ENCODE data around the gene ZNF35. TPM values are rescaled to one million over a fixed set of nuclear protein-coding genes. Genes with fewer than 3 reads are reported as not detected.
A peak's percentile ranks its signal among the peaks of the same experiment; 100 is the strongest.

ZNF35 gene
- total and polyA plus RNA-seq, 2 donors (not counting 3 experiments of a cell fraction or from before 2014, with no cell fraction given) = 2.5 to 9.1 TPM

DNA sequence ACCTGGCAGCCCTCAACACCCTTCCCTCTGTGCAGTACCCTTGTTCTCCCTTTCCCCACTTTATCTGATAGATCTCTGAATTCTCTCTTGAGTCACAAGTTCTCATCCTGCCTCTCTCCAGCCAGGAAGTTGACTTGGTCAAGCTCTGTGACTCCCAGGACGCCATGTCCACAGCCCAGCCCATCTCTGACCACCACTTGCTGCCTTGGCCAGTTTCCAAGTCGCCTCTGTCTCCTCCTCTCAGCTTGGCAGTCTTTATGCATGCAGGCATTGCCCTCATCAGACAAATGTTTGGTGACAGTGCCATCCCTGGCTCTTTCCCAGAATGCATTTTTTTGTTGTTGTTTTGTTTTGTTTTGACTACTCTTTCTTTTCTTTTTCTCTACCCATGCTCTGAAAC, 25.7 kb downstream of the ZNF35 start:
- H3K4me1 ChIP-seq (ENCODE audit: control insufficient read depth, extremely low read depth, insufficient read depth, low read length) = no peaks in the 10 kb centered on the region
- dilution Hi-C loops (cut with MboI; ENCODE audit: extremely low pct_ligation_motif_present, low sequenced_read_pairs) (no loop called here), intact Hi-C loops (cut with micrococcal nuclease) (no loop called here)
- H3K4me2 ChIP-seq (ENCODE audit: insufficient read depth, low read length) = no peak overlapping the region
- no peak for FAIRE-seq
- no TSS peak for BruUV-seq (replicated peaks)
- TF ChIP-seq MAX (IDR thresholded peaks at IDR 0.05; ENCODE audit: insufficient read depth, insufficient read length) (no peak), JUN (IDR thresholded peaks at IDR 0.05; ENCODE audit: borderline replicate concordance, insufficient read depth, insufficient read length, low read depth) (no peak), GATA2 (IDR thresholded peaks at IDR 0.05; ENCODE audit: insufficient read depth, insufficient read length, low read depth, low read length) (peak; percentile 58)
- H3K9me3 ChIP-seq (replicated peaks; ENCODE audit: control insufficient read depth, insufficient read depth, low read length) = no peaks in the 10 kb centered on the region
- H3K36me3 ChIP-seq (ENCODE audit: control insufficient read depth in 2 of 2, extremely low read depth in 1 of 2, insufficient read depth in 2 of 2, low read length in 2 of 2) = no peaks in the 10 kb centered on the region
- no peaks in the 10 kb centered on the region for H3K9me1 ChIP-seq (replicated peaks; ENCODE audit: control insufficient read depth, extremely low read depth, insufficient read depth, low read length)
- no peak overlapping the region for H3K27ac ChIP-seq (ENCODE audit: insufficient read depth, low read depth, low read length)
- no peak overlapping the region for H3K4me3 ChIP-seq (replicated peaks in 1 of 3; ENCODE audit: insufficient read depth in 1 of 3, low read depth in 1 of 3, low read length in 3 of 3)
- DNase-seq (ENCODE audit: low read depth, low spot score) = no peak
- no peaks in the 10 kb centered on the region for H3K79me2 ChIP-seq (ENCODE audit: control insufficient read depth, insufficient read depth, low read length)
- no peaks in the 10 kb centered on the region for H4K20me1 ChIP-seq (replicated peaks; ENCODE audit: control insufficient read depth, extremely low read depth, insufficient read depth, low read length)
- H3K27me3 ChIP-seq (ENCODE audit: control insufficient read depth in 2 of 2, insufficient read depth in 2 of 2, low read length in 2 of 2) = no peaks in the 10 kb centered on the region
- POLR2A ChIA-PET = no interaction called here
- CTCF ChIA-PET = no interaction called here
- H3K9ac ChIP-seq (replicated peaks; ENCODE audit: extremely low read depth, insufficient read depth, low read length) = no peak overlapping the region
- no peak overlapping the region for H2AFZ ChIP-seq (ENCODE audit: low read depth, low read length)

- no peak for FAIRE-seq
Measured at GRCh38 chr3:44678480-44679116, 30.1 kb downstream of the ZNF35 start.

More at GRCh38 chr3:44678480-44679116, 30.1 kb downstream of the ZNF35 start:
- intact Hi-C loops (cut with micrococcal nuclease) = no loop called here
- BruUV-seq (replicated peaks) = no TSS peak
- dilution Hi-C loops (cut with MboI; ENCODE audit: extremely low pct_ligation_motif_present, low sequenced_read_pairs) = no loop called here
- H3K79me2 ChIP-seq (ENCODE audit: control insufficient read depth, insufficient read depth, low read length) = no peaks in the 10 kb centered on the region
- H3K9ac ChIP-seq (replicated peaks; ENCODE audit: extremely low read depth, insufficient read depth, low read length) = no peak overlapping the region
- H3K9me3 ChIP-seq (replicated peaks; ENCODE audit: control insufficient read depth, insufficient read depth, low read length) = no peaks in the 10 kb centered on the region
- no peaks in the 10 kb centered on the region for H3K4me1 ChIP-seq (ENCODE audit: control insufficient read depth, extremely low read depth, insufficient read depth, low read length)
- ChIA-PET POLR2A (no interaction called here), CTCF (no interaction called here)
- no peak for DNase-seq (ENCODE audit: low read depth, low spot score)
- no peaks in the 10 kb centered on the region for H4K20me1 ChIP-seq (replicated peaks; ENCODE audit: control insufficient read depth, extremely low read depth, insufficient read depth, low read length)
- no peak overlapping the region for H3K27ac ChIP-seq (ENCODE audit: insufficient read depth, low read depth, low read length)
- H3K36me3 ChIP-seq (ENCODE audit: control insufficient read depth in 2 of 2, extremely low read depth in 1 of 2, insufficient read depth in 2 of 2, low read length in 2 of 2) = no peaks in the 10 kb centered on the region
- no peaks in the 10 kb centered on the region for H3K27me3 ChIP-seq (ENCODE audit: control insufficient read depth in 2 of 2, insufficient read depth in 2 of 2, low read length in 2 of 2)
- no peak for TF ChIP-seq MAX (IDR thresholded peaks at IDR 0.05; ENCODE audit: insufficient read depth, insufficient read length)
- TF ChIP-seq FOS (IDR thresholded peaks at IDR 0.05; ENCODE audit: borderline replicate concordance, insufficient read depth, low read length) = no peak
- no peak for TF ChIP-seq EZH2 (IDR thresholded peaks at IDR 0.05; ENCODE audit: borderline replicate concordance, low read depth, low read length, severe bottlenecking)
- TF ChIP-seq POLR2A (IDR thresholded peaks at IDR 0.05; ENCODE audit: low read depth, low read length) = no peak
- TF ChIP-seq, protein P1, sequence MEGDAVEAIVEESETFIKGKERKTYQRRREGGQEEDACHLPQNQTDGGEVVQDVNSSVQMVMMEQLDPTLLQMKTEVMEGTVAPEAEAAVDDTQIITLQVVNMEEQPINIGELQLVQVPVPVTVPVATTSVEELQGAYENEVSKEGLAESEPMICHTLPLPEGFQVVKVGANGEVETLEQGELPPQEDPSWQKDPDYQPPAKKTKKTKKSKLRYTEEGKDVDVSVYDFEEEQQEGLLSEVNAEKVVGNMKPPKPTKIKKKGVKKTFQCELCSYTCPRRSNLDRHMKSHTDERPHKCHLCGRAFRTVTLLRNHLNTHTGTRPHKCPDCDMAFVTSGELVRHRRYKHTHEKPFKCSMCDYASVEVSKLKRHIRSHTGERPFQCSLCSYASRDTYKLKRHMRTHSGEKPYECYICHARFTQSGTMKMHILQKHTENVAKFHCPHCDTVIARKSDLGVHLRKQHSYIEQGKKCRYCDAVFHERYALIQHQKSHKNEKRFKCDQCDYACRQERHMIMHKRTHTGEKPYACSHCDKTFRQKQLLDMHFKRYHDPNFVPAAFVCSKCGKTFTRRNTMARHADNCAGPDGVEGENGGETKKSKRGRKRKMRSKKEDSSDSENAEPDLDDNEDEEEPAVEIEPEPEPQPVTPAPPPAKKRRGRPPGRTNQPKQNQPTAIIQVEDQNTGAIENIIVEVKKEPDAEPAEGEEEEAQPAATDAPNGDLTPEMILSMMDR (IDR thresholded peaks at IDR 0.05; ENCODE audit: extremely low read depth in 1 of 2, insufficient read depth in 1 of 2, low read depth in 1 of 2, low read length in 2 of 2) = no peak
- TF ChIP-seq MYC (IDR thresholded peaks at IDR 0.05; ENCODE audit: low read depth, low read length) = no peak
- no peak for TF ChIP-seq JUN (IDR thresholded peaks at IDR 0.05; ENCODE audit: borderline replicate concordance, insufficient read depth, insufficient read length, low read depth)
- H2AFZ ChIP-seq (ENCODE audit: low read depth, low read length) = no peak overlapping the region
- H3K9me1 ChIP-seq (replicated peaks; ENCODE audit: control insufficient read depth, extremely low read depth, insufficient read depth, low read length) = no peaks in the 10 kb centered on the region
- no peak overlapping the region for H3K4me3 ChIP-seq (replicated peaks in 1 of 3; ENCODE audit: insufficient read depth in 1 of 3, low read depth in 1 of 3, low read length in 3 of 3)
- H3K4me2 ChIP-seq (ENCODE audit: insufficient read depth, low read length) = no peak overlapping the region

Data from endothelial cell of umbilical vein (primary cell).